ENCODE data around the gene CCS. TPM values are rescaled to one million over a fixed set of nuclear protein-coding genes. Genes with fewer than 3 reads are reported as not detected.

Gene CCS
- total and polyA plus RNA-seq, 2 donors (not counting 1 experiment from before 2014, with no cell fraction given) = 87.8 to 174 TPM

DNA sequence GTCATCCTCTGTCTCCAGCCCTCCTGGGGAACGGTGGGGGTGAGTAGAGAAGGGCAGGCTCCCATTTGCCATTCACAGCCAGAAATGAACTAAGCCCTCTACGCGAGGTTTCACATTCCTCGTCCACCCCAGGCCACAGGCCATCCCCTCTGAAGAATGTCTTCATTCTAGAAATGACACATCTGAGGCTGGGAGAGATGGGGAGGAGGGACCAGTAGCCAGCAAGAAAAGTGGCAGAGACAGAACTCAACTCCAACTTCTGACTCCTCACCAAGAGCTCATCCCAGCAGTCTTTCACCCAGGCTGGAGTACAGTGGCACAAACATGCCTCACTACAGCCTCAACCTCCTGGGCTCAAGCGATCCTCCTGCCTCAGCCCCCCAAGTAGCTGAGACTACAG is 28.0 kb upstream of the CCS start:
- Histone ChIP-seq H3K79me2 (ENCODE audit: control insufficient read depth, insufficient read depth, low read length) (no peaks in the 10 kb centered on the region), H3K27me3 (replicated peaks in 1 of 4; ENCODE audit: control extremely low read depth in 1 of 4, control insufficient read depth in 3 of 4, insufficient read depth in 4 of 4, low read length in 3 of 4) (peaks cover 0 to 22% (median 3%) of the 10 kb centered on the region in 4 experiments), H3K36me3 (replicated peaks in 1 of 2; ENCODE audit: control extremely low read depth in 1 of 2, control insufficient read depth in 1 of 2, extremely low read depth in 1 of 2, insufficient read depth in 2 of 2, low read length in 1 of 2) (no peaks in the 10 kb centered on the region), H3K27ac (ENCODE audit: low read length in 2 of 2) (no peak overlapping the region), H3K4me3 (ENCODE audit: control extremely low read depth in 1 of 5, extremely low read depth in 1 of 5, insufficient read depth in 1 of 5, low read depth in 2 of 5, low read length in 4 of 5) (no peak overlapping the region), H3K4me1 (ENCODE audit: control insufficient read depth in 2 of 2, insufficient read depth in 2 of 2, low read length in 2 of 2) (peaks cover 9 to 11% of the 10 kb centered on the region in 2 donors), H4K20me1 (ENCODE audit: control insufficient read depth, insufficient read depth, low read length, poor library complexity, severe bottlenecking) (no peaks in the 10 kb centered on the region), H3K9me3 (ENCODE audit: control extremely low read depth in 1 of 3, control insufficient read depth in 2 of 3, insufficient read depth in 1 of 3, low read length in 2 of 3) (no peaks in the 10 kb centered on the region), H3K4me2 (replicated peaks; ENCODE audit: low read depth, low read length, poor library complexity, severe bottlenecking) (no peak overlapping the region), H2AFZ (ENCODE audit: insufficient read depth, low read depth, low read length, poor library complexity, severe bottlenecking) (no peak overlapping the region), H3K9ac (ENCODE audit: low read length) (no peak overlapping the region)
- no peak overlapping the region for H3K27ac Mint-ChIP-seq
- peaks cover 10% of the 10 kb centered on the region for H3K4me1 Mint-ChIP-seq
- peaks cover 8% of the 10 kb centered on the region for H3K27me3 Mint-ChIP-seq
- intact Hi-C loops (cut with micrococcal nuclease) = no loop called here
- POLR2A ChIA-PET = no interaction called here
- H3K9me3 Mint-ChIP-seq (ENCODE audit: insufficient read depth) = no peaks in the 10 kb centered on the region
- DNase-seq = no peak
- no CpG with 5 or more reads among the region's 5 CpGs for WGBS (ENCODE audit: insufficient coverage)
- H3K4me3 Mint-ChIP-seq = no peak overlapping the region
- no peak for ATAC-seq (ENCODE audit: low read depth)
- TF ChIP-seq EZH2 (IDR thresholded peaks at IDR 0.05; ENCODE audit: borderline replicate concordance, insufficient read depth, low read depth, low read length, poor library complexity, severe bottlenecking) = no peak
- TF ChIP-seq, protein P1, sequence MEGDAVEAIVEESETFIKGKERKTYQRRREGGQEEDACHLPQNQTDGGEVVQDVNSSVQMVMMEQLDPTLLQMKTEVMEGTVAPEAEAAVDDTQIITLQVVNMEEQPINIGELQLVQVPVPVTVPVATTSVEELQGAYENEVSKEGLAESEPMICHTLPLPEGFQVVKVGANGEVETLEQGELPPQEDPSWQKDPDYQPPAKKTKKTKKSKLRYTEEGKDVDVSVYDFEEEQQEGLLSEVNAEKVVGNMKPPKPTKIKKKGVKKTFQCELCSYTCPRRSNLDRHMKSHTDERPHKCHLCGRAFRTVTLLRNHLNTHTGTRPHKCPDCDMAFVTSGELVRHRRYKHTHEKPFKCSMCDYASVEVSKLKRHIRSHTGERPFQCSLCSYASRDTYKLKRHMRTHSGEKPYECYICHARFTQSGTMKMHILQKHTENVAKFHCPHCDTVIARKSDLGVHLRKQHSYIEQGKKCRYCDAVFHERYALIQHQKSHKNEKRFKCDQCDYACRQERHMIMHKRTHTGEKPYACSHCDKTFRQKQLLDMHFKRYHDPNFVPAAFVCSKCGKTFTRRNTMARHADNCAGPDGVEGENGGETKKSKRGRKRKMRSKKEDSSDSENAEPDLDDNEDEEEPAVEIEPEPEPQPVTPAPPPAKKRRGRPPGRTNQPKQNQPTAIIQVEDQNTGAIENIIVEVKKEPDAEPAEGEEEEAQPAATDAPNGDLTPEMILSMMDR (IDR thresholded peaks at IDR 0.05) = no peak
- CTCF ChIA-PET = no interaction called here

GRCh38 chr11:66566221-66566620 is 26.8 kb upstream of the CCS start:
- ChIA-PET POLR2A (no interaction called here), CTCF (interaction anchor here (0.5 kb wide), 1 partner anchor 1536 kb away, joined by 4 read pairs; no protein-coding TSS in a partner anchor)
- Histone ChIP-seq H4K20me1 (ENCODE audit: control insufficient read depth, insufficient read depth, low read length, poor library complexity, severe bottlenecking) (no peaks in the 10 kb centered on the region), H3K4me3 (ENCODE audit: control extremely low read depth in 1 of 5, extremely low read depth in 1 of 5, insufficient read depth in 1 of 5, low read depth in 2 of 5, low read length in 4 of 5) (no peak overlapping the region), H3K4me1 (ENCODE audit: control insufficient read depth in 2 of 2, insufficient read depth in 2 of 2, low read length in 2 of 2) (peaks cover 9 to 11% of the 10 kb centered on the region in 2 donors), H3K27me3 (replicated peaks in 1 of 4; ENCODE audit: control extremely low read depth in 1 of 4, control insufficient read depth in 3 of 4, insufficient read depth in 4 of 4, low read length in 3 of 4) (peaks cover 0 to 22% (median 3%) of the 10 kb centered on the region in 4 experiments), H3K27ac (ENCODE audit: low read length in 2 of 2) (no peak overlapping the region), H3K4me2 (replicated peaks; ENCODE audit: low read depth, low read length, poor library complexity, severe bottlenecking) (no peak overlapping the region), H3K79me2 (ENCODE audit: control insufficient read depth, insufficient read depth, low read length) (no peaks in the 10 kb centered on the region), H3K9me3 (ENCODE audit: control extremely low read depth in 1 of 3, control insufficient read depth in 2 of 3, insufficient read depth in 1 of 3, low read length in 2 of 3) (no peaks in the 10 kb centered on the region), H2AFZ (ENCODE audit: insufficient read depth, low read depth, low read length, poor library complexity, severe bottlenecking) (no peak overlapping the region), H3K9ac (ENCODE audit: low read length) (no peak overlapping the region), H3K36me3 (replicated peaks in 1 of 2; ENCODE audit: control extremely low read depth in 1 of 2, control insufficient read depth in 1 of 2, extremely low read depth in 1 of 2, insufficient read depth in 2 of 2, low read length in 1 of 2) (no peaks in the 10 kb centered on the region)
- Mint-ChIP-seq H3K27ac (no peak overlapping the region), H3K27me3 (peaks cover 9% of the 10 kb centered on the region), H3K9me3 (ENCODE audit: insufficient read depth) (no peaks in the 10 kb centered on the region), H3K4me3 (peak overlapping the region; percentile 3), H3K4me1 (peaks cover 10% of the 10 kb centered on the region)
- WGBS (ENCODE audit: insufficient coverage) = 93% methylated on average over 8 of the region's 8 CpGs
- intact Hi-C loops (cut with micrococcal nuclease) = no loop called here
- TF ChIP-seq, protein P1 (IDR thresholded peaks at IDR 0.05) = no peak
- no peak for TF ChIP-seq EZH2 (IDR thresholded peaks at IDR 0.05; ENCODE audit: borderline replicate concordance, insufficient read depth, low read depth, low read length, poor library complexity, severe bottlenecking)
- ATAC-seq (ENCODE audit: low read depth) (no peak), DNase-seq (no peak)

All from B cell (primary cell).